DND-41 (cell line): ENCODE results near the gene KIF5B.

Source experiments
- CTCF ChIP-seq: IDR thresholded peaks from 2 replicates; pipeline ENCODE4 v1.5.1; 2012; ENCODE audit warnings: borderline replicate concordance, low read length, moderate library complexity, mild to moderate bottlenecking; ENCODE audit not compliant: poor library complexity, severe bottlenecking; ENCODE audit errors: extremely low read depth
- EZH2 ChIP-seq: IDR thresholded peaks from 3 replicates; pipeline ENCODE4 v1.6.1; 2012; ENCODE audit warnings: borderline replicate concordance, low read depth, mild to moderate bottlenecking, moderate library complexity, low read length, inconsistent platforms; ENCODE audit not compliant: severe bottlenecking

GRCh38 chr10:32031424-32031823 is 24.8 kb downstream of the KIF5B start:
- TF ChIP-seq CTCF (no peak), EZH2 (no peak)
